Ovary (tissue), 9 donors: ENCODE data around the gene PHB1. TPM values are rescaled to one million over a fixed set of nuclear protein-coding genes. Genes with fewer than 3 reads are reported as not detected.

Experiments
- DNase-seq, 5 donors: peaks; one replicate each; pipeline ENCODE4 v3.0.0-alpha.2; 2019 to 2020
- H3K27ac ChIP-seq, 2 donors: fragments of 200-600 bp; one replicate each; pipeline versions ENCODE4 v1.5.1 to v1.8.0; 2019 to 2022
- H3K27me3 ChIP-seq: fragments of 200-600 bp; one replicate; pipeline ENCODE4 v1.8.0; 2022
- H3K36me3 ChIP-seq: fragments of 200-600 bp; sonication (generic); one replicate; pipeline ENCODE4 v1.5.1; 2019
- H3K4me1 ChIP-seq: one replicate; pipeline ENCODE4 v1.8.1; 2013; ENCODE audit warnings: mild to moderate bottlenecking, moderate library complexity; ENCODE audit not compliant: insufficient read depth
- H3K4me3 ChIP-seq: fragments of 200-600 bp; sonication (generic); one replicate; pipeline ENCODE4 v1.5.1; 2017
- H3K9me3 ChIP-seq, 2 donors: fragments of 200-600 bp in 1 of 2; sonication (generic) in 1 of 2; one replicate each; pipeline versions ENCODE4 v1.5.1 to v1.8.1; 2013 to 2019; ENCODE audit warnings: mild to moderate bottlenecking in 1 of 2, moderate library complexity in 1 of 2
- CTCF ChIP-seq, 3 donors: fragments of 450-650 bp in 2 of 3; fragments of 200-600 bp in 1 of 3; IDR thresholded peaks; one replicate each; pipeline versions ENCODE4 v1.5.1 to v1.8.0; 2016 to 2022; ENCODE audit warnings: antibody characterized with exemption in 3 of 3, mild to moderate bottlenecking in 1 of 3
- EP300 ChIP-seq: sonication (generic); formaldehyde crosslinking; IDR thresholded peaks from one replicate; pipeline ENCODE4 v1.6.1; 2017; ENCODE audit warnings: antibody characterized with exemption
- POLR2A ChIP-seq: fragments of 450-650 bp; IDR thresholded peaks from one replicate; pipeline ENCODE4 v1.6.1; 2017; ENCODE audit warnings: antibody characterized with exemption, mild to moderate bottlenecking, moderate library complexity
- WGBS, 3 donors: extraction: QIAGEN DNeasy Blood & Tissue Kit in 1 of 3; methylation state at CpG; one replicate each; pipeline versions ENCODE4 v1.1.5 to v1.1.7; 2013 to 2017; 5-methylcytosine and 5-hydroxymethylcytosine counted together
- intact Hi-C, 4 donors: fragments of 100-400 bp; cut with DNase I; formaldehyde crosslinking; loops; one replicate each; pipeline versions ENCODE4 v1.11.0 to v1.15.1; 2022 to 2023
- polyA plus RNA-seq, 2 donors: library from polyadenylated mRNA; stranded (reverse); fragments of 200-250 nt in 1 of 2; fragments of 350-450 nt in 1 of 2; fragmentation: Illumina TruSeq in 1 of 2; extraction: RNeasy Lipid Tissue Mini Kit (QIAGEN cat#74804) in 1 of 2; gene quantifications; one replicate each; pipeline ENCODE4 v1.2.3, GENCODE V29; 2013 to 2014
- total RNA-seq, 7 donors: library from RNA; depleted of rRNA in 2 of 7; stranded (reverse); fragments of >200 nt in 2 of 7; fragmentation: NEBNext Ultra II Directional in 3 of 7; extraction: Animal tissue kit (Norgen Biotek cat#: 25700) in 3 of 7; gene quantifications; one replicate each; pipeline versions ENCODE4 v1.1.0 to v1.2.4, GENCODE V29; 2016 to 2023
- donor health status: DM: no; HTN: no; CAD: no; lungs with moderate emphysema.
- donor health status: DM: no; HTN: no; CAD: no.
- donor health status: Bipolar disorder and iron deficiency.
- donor health status: DM: yes; HTN: yes; CAD: no.
- donor health status: DM: no; HTN: no; CAD: no.
- donor health status: DM: yes; HTN: yes; CAD: no.

Gene PHB1
- total and polyA plus RNA-seq, 9 donors = 46.0 to 148 (median 106) TPM

GRCh38 chr17:49454050-49454449, 39.4 kb upstream of the PHB1 start:
- intact Hi-C loops = no loop called here
- DNase-seq = no peak
- TF ChIP-seq POLR2A (no peak), CTCF (IDR thresholded peaks at IDR 0.05) (no peak), EP300 (no peak)
- H3K9me3 ChIP-seq = no peaks in the 10 kb centered on the region
- H3K27me3 ChIP-seq = no peaks in the 10 kb centered on the region
- H3K27ac ChIP-seq = no peak overlapping the region
- H3K4me3 ChIP-seq = no peak overlapping the region
- WGBS, 3 donors = 79 to 89% (median 79%) methylated on average over 5 of the region's 5 CpGs
- no peaks in the 10 kb centered on the region for H3K36me3 ChIP-seq
- H3K4me1 ChIP-seq = no peaks in the 10 kb centered on the region

- H3K4me1 ChIP-seq = no peaks in the 10 kb centered on the region
- H3K27ac ChIP-seq = no peak overlapping the region
- TF ChIP-seq EP300 = no peak
- H3K4me3 ChIP-seq = no peak overlapping the region
- no peaks in the 10 kb centered on the region for H3K9me3 ChIP-seq
- no peak for DNase-seq
- no peaks in the 10 kb centered on the region for H3K36me3 ChIP-seq
- intact Hi-C loops = no loop called here
- WGBS, 3 donors = 90 to 95% (median 92%) methylated on average over 5 of the region's 5 CpGs
- H3K27me3 ChIP-seq = no peaks in the 10 kb centered on the region
These were observed 38.0 kb upstream of the PHB1 start for GRCh38 chr17:49452661-49453060.

- H3K27ac ChIP-seq = no peak overlapping the region
- intact Hi-C loops = no loop called here
- WGBS, 3 donors = 60 to 68% (median 64%) methylated on average over 5 of the region's 5 CpGs
These were observed 37.5 kb upstream of the PHB1 start for GRCh38 chr17:49452201-49452600.

GRCh38 chr17:49450735-49451134, 36.1 kb upstream of the PHB1 start:
- H3K4me1 ChIP-seq = no peaks in the 10 kb centered on the region
- no peaks in the 10 kb centered on the region for H3K36me3 ChIP-seq
- DNase-seq = no peak
- TF ChIP-seq POLR2A (no peak), CTCF (IDR thresholded peaks at IDR 0.05) (no peak), EP300 (no peak)
- no peak overlapping the region for H3K27ac ChIP-seq
- H3K27me3 ChIP-seq = no peaks in the 10 kb centered on the region
- H3K9me3 ChIP-seq = no peaks in the 10 kb centered on the region
- no peak overlapping the region for H3K4me3 ChIP-seq
- 82 to 100% (median 87%) methylated on average over 1 to 3 of the region's 3 CpGs for WGBS, 3 donors
- intact Hi-C loops = no loop called here

More at GRCh38 chr17:49452201-49452600, 37.5 kb upstream of the PHB1 start:
- H3K4me1 ChIP-seq = no peaks in the 10 kb centered on the region
- H3K4me3 ChIP-seq = no peak overlapping the region
- no peak for TF ChIP-seq POLR2A
- TF ChIP-seq EP300 = no peak
- TF ChIP-seq CTCF (IDR thresholded peaks at IDR 0.05) = no peak
- no peaks in the 10 kb centered on the region for H3K9me3 ChIP-seq
- no peak for DNase-seq
- H3K27me3 ChIP-seq = no peaks in the 10 kb centered on the region
- no peaks in the 10 kb centered on the region for H3K36me3 ChIP-seq

- Histone ChIP-seq H3K4me1 (no peaks in the 10 kb centered on the region), H3K9me3 (no peaks in the 10 kb centered on the region), H3K27me3 (no peaks in the 10 kb centered on the region), H3K36me3 (no peaks in the 10 kb centered on the region), H3K27ac (no peak overlapping the region), H3K4me3 (no peak overlapping the region)
- WGBS, 3 donors = 81 to 92% (median 87%) methylated on average over 4 of the region's 4 CpGs
- no peak for DNase-seq
- intact Hi-C loops = no loop called here
- TF ChIP-seq EP300 = no peak
- TF ChIP-seq POLR2A = no peak
- no peak for TF ChIP-seq CTCF (IDR thresholded peaks at IDR 0.05)
These were observed 35.5 kb upstream of the PHB1 start for GRCh38 chr17:49450181-49450580.
